Stimulated activated CD4-positive, alpha-beta T cell treated with anti-CD3 and anti-CD28 coated beads, Interleukin-12 subunit alpha, Interleukin-12 subunit beta, amount 100 ng/mL, for 4 hours (primary cell): ENCODE results near the gene BRI3.

Experiments
- DNase-seq: peaks from one replicate; pipeline ENCODE4 v3.0.0-alpha.2; 2020

Gene BRI3

DNA sequence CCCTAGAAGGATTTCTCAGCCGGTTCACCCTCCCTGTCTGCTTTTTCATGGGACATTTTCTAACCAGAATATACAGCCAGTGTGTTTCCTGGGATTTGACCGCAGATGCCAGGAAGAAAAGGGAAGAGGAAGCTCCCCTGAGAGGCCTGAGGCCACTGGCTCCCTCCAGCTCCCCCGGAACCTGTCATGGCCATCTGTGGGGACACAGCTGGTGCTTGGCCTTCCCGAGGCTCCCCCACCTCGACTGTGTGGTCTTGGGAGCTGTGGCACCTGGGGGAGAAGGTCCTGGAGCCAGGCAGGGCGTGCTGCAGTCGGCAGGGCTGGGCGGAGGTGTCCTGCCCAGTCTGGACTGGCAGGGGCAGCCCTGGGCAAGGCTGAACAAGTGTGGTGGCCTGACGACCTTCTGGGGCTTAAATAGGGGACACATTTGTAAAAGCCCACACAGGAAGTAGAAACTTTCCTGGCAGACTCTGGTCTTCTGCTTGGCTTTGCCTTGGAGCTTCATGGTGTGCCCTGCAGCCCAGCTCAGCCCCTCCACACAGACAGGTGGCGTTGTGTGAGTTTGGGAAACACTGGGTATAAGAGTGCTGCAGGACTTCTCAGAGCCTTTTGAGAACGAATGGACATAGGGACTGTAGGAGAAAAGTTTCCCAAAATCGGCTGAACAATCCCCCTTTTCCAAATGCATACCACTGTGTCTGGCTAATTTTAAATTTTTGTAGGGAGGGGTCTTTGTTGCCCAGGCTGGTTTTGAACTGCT lies 6.8 kb downstream of the BRI3 start:
- DNase-seq, result no peak

DNA sequence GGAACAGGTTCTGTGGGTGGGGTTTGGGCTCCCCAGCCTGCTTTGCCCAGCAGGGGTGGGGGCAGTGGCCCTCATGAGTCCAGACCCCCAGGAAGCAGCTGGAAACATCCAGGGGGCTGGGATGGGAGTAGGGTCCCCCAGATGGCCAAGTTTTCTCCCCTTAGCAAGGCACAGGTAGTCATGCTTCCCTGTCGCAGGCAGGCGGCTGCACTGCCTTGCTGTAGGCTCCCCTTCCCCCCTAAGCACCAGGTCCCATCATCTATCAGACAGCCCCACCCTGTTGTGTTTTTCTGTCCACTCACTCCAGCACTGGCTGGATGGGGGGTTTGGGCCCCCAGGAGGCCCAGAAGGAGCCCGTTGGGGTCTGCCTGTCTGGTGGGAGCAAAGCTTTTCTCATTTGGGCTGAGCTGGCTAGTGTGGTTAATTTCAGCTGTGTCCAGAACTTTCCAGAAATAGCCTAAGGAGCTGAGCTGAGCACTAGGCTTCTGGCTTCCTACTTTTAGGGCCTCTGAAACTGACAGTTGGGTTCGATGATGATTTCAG lies 7.9 kb downstream of the BRI3 start:
- no peak for DNase-seq

DNA sequence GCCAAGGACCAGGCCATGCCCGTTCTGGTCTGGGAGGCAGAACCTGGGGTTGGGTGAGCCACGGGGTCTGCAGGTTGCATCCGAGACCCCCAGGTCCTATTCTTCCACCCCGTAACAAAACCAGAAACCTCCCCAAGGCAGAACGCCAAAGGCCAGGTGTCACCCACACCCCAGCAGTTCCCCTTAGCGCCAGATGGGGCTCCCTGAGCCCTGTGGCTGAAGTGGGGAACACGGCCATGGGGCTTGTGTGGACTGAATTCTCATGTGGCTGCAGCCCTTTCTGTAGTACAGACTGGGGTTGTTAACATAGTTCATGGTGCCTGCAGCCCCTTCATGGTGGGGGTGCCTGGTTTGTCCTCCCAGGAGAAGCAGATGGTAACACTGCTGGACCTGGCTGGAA lies 10.2 kb downstream of the BRI3 start:
- DNase-seq, result no peak

DNA sequence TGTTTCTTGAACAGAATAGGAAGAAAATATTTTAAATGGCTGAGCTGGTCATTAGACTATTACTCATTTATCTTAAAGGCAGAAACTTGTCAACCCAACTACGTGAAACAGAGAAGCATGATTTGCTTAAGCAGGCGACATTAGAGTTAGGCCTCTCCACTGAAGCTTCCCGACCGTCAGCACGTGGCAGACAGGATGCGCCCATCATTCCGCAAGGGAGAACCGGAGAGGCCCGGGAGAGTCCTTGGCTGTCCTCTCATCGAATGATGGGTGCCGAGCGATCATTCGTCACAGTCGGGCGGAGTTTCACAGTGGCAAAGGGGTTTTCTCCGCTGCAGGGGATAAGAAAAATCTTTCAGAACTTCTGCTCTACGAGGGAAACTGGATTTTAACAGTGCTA lies 11.8 kb downstream of the BRI3 start:
- no peak for DNase-seq

DNA sequence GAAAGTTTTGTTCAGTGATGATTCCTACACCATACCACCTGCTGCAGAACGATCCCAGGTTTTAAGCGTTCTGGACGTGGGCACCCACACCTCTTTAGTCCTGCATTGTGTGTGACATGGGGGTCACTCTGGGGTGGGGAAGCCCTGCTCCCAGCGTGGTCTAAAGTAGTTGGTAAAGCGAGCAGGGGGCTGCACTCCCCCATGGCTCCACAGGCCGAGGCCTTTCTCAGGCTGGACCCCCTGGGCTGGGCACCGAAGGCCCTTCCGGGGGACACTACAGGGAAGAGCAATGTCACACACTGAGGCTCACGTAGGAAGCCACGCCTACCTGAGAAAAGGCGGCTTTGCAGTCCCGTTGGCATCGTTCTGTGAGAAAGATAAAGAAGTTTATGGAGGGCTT lies 12.3 kb downstream of the BRI3 start:
- no peak for DNase-seq

DNA sequence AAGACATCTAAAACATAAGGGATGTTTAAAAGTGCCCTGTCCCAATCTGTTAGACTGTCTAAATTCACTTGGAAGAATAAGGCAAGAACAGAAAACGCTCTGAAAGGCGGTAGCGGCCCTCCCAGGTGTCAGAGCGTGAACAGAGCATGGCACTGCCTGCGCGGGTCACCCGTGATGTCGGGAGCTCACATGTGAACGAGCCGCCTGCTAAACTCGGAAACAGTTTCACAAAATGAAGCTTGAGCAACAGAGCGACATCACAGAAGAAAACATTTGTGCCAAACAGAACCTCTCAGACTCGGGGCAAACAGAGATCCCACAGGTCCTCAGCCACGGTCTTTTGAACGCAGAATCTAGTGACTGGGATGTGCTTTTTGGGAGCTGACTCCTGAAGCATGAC lies 12.8 kb downstream of the BRI3 start:
- DNase-seq, result no peak

DNA sequence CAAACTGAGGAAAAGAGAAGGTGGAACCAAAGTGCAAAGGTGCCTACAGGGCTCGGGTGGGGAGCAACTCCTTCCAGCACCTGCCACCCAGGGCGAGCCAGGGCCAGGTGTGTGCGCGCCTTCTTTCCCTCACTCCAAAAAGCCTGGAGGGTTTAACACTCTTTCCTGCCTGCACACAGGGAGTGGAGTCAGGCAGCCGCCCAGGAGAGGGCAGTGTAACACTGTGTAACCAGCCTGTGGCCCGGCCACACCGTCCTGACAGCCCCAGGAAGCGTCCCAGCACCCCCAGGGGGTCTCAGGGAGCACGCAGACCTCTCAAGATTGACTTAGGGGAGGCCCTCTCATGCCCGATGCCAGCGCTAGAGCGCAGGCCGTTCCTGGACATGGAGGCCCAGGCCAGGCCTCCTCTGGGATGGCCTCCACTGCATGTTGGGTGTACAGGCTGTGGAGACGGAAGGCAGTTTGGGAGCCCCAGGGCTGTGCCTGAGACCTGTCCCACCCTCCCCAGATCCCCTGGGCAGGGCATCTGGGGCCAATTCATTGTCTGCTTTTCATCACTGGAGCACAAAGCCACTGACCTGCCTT lies 13.4 kb downstream of the BRI3 start:
- peak; percentile 19 for DNase-seq

DNA sequence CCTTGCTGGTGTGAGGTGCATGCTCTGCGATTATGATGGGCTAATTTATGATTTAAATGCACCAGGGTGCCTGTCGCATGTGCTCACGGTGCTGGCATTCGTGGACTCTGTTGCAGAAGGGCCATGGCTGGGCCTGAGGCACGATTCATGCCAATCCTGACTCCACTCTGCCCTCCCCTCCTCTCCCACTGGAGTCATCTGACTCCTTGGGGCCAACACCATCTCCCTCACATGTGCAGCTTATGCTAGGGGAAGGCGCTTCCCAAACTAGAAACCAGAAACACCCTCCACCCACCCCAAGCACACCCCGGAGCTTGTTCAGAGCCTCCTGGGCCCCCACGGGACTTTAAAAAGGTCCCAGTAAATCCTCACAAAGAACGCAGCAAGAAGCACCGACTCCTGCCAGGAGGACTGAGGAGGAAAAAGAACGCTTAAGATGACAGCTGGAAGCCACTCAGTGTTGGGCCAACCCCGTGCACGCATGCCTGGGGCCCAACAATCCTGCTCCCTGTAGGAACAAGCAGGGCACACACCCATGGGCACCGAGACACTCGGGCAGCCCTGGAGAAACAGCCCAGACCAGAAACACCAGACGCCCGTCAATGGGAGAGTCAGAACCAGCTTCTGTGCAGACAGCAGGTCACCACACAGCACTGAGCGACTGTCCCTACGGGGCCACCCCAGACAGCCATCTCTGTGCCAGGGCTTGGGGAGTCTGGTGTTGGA lies 14.1 kb downstream of the BRI3 start:
- DNase-seq, result no peak

DNA sequence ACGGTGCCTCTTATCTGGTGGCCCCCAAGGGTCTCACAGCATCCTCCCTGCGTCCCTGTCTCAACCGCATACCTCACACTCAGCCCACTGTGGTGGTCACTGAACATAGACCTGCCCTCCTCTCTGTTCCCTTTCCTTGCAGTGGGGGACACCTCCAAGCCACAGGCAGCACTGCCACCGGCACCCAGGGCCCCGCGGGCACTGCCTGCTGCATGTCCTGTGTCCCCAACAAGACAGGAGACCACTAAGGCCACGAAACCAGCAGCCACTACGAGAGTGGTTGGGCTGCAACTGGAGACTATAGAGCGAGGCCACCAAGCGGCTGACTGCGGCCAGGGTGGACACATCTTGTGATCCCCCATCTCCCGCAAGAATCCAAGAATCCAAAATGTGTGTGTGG lies 15.3 kb downstream of the BRI3 start:
- DNase-seq, result no peak

DNA sequence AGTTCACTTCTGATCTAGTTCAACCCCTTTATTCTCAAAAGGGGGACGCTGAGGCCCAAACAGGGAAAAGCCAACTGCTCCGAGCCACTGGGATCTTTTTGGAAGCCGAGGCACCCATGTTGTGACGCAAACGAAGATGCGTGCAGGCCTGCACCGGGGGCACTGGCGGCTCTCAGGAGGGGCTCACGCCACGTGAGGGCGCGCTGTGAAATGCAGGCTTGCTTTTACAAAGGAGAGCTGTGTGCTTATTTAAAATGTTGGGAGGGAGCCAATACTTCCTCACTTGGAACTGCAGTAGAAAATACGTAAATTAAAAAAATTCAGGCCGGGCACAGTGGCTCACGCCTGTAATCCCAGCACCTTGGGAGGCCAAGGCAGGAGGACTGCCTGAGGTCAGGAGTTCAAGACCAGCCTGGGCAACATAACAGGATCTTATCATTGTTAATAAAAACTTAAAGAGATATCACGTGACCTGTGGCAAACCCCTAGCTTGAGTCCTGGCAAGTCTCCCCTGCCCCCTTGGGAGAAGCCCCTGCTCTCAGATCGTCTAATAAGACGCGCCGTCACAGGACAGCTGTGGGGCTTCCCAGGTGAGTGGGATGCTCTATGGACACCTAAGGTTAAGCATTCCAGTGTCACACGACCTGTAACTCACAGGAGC lies 16.3 kb downstream of the BRI3 start:
- DNase-seq, result no peak

DNA sequence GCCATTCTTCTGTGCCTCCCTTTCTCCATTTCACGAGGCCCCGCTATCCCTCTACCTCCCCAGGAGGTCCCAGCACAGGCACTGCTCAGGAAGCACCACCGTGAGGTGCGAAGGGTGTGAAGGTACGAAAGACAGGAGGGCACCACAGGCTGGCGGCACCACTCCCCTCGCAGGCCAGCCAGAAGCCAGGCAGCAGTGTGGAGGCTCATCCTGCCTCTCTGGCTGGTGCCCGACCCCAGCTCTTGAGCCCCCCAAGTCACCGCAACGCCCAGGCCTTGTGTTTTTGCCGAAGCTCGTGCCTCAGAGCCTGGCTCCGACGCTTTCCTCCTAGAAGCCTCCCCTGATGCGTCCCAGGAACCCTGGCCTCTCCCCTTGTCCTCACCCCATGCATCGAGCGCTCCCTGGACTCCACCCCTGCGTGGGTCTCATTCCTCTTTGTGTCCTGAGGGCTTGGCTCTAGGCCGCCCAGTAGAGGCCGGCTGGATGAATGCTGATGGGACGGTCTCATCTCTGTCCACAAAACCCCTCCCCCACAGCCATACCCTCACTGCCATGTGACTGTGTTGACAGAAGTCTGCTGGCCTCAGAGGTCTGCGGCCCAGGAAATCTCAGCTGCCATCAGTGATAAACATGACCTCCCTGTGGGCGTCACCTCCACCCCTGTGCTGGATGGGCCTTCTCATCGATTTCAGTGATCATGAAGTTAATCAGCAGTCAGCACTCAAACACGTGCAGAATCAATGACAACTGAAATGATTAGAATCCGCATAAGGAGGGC lies 19.3 kb downstream of the BRI3 start:
- DNase-seq, result no peak

DNA sequence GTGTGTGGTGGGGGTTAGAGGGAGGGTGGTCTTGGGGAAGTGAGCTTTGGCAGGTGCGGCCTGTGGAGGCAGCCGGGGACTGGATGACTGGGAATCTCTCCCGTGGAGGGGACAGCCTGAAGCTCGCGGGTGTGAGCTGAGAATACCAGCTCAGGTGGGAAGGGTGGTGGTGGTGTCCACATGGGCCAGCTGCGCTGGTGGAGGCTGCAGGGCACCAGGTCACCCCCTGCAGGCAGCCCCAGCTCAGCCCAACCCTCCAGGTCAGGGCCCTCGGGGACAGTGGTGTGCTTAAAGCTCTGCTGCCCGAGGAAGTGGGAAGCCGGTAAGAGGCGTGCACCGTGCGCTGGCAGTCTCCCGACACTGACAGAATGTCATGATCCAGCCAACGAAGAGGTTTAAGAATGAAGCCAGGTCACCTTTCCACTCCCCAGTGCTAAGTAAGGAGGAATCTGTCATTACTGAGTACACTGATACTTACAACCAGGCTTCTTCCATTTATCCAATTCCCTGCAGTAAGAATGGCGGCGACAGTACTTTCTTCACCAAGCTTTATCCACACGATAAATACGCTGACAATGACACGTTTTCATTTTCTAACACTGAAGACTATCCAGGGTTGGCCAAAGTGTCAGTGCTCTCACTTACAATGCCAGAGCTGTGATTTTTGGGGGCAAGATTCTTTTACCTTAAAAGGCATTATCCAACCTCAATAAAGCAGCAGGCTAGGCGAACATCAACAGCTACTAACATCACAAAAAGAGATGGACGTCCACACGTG lies 20.4 kb downstream of the BRI3 start:
- no peak for DNase-seq

DNA sequence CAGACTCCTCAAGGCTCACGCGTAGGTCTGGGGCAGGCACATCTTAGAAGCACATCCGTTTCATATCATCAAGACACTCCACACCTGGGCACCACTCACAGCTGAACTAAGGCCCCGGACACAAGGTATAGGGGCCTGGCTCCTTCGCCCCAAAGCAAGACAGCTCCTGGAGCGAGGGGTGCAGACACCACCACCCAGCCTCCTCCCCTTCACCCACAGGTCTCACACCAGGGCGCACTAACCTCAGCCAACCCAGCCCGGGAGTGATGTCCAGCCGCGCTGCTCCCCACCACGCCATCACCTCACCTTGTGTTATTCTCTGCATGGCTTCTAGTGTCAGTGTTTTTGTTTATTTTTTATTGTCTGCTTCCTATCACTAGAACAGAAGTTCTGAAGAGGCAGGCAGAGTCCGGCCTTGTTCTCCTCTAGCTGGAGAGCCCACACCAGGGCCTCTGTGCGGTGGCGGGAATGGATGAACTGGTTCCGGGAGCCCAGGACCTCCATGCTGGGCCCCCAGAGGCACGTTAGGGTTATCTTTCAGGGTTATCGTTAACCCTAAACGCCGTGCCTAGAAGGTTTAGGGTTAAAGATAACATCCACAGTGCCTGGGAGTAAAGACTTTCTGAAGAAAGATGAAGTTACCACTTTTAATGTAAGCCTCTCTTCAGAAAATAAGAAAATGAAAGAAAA lies 21.8 kb downstream of the BRI3 start:
- DNase-seq, result no peak

DNA sequence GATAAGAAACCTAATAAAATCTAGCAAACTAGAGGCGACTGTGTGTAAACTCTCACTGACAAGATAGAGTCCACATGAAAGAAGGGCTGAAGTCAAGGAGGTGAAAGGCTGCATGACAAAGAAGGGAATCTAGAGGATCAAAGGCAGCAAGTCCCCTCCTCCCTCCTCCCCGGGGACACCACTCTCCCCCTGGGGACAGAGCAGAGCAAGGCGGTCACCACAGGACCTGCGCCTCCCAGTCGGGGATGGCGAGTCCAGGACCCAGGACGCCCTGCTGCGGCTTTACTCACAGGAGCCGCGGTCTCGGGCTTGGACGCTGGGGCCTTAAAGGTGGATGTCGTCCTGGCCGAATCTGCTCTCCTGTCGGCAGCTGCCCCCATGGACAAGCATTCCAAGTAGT lies 22.4 kb downstream of the BRI3 start:
- no peak for DNase-seq

DNA sequence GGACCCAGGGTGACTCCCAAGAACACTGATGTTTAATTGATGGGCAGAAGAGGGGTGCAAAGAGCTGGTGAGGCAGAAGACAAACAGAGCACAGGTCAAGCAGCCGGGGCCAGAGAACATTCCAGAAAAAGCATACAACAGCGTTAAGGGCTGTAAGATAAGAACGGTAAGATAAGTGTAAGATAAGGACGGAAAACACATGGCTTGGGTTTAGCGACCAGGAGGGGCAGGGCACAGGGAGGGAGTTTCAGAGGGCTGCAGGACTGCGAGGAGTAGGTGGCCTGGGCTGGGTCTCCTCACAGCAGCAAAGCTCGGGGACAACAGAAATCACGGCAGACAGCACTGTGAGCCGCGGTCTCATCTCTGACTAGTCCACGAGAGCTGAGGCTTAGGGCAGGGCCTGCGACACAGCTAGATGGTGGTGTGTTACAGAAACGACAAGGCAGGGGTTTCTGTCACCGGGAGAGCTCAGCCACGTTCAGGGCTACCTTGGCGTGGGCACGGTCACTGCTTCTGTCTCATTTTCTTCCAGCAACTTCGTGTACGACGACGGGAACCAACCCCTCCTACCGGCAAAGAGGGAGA lies 24.6 kb downstream of the BRI3 start:
- DNase-seq, result no peak

DNA sequence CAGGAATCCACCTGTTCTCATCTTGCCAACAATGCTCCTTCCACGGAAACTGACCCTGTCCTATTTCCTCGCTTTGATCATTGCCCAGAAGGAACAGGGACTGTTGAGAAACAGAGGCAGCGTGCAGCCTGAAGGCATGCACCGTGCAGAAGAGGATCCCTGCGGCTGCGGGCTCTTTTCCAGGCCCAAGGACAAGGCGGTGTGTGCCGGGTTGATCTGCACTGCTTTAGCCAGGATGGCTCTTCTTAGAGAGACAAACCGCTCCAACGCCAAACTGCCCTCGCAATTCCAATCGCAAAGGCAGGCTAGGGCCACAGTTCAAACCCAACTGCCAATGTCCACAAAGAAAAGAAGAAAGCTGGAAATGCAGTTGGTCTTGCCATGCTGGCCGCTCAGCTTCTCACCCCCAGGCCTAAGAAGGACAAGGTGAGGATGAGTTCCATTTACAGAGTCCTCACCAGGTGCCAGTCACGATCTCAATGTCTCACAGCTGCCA lies 26.5 kb downstream of the BRI3 start:
- no peak for DNase-seq

DNA sequence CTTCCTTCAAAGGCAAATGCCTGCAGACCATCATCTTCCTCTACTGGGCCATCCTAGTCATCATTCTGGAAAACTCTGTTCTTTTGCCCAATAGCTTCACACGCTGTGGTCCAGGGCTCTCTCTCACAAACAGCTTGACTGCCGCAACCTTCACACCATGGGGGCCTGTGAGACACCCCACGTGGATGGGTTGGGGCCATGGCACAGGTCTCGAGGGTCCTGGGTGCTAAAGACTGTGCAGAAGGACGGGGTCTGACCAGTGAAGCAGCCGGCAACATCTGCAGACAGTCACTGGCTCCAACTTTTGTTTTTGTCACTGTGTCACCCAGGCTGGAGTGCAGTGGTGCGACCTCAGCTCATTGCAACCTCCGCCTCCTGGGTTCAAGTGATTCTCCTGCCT lies 28.1 kb downstream of the BRI3 start:
- no peak for DNase-seq

DNA sequence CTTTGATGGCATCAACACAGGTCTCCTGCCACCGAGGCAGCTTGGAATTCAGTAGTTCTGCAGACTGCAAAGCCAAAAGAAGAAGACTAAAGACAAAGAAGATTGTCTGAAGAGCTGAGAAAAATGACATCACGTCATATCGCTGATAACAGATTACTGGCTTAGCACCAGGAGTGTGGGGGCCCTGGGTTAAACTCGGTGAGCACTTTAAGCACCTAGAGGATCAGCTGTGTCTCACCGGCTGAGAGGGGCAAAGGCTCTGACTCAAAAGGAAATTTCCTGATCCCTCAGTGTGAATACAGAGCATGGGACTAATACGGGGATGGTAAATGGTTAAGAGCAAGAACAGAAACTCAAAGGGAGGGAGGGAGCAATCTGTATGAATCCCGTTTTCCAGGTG lies 30.7 kb downstream of the BRI3 start:
- no peak for DNase-seq

DNA sequence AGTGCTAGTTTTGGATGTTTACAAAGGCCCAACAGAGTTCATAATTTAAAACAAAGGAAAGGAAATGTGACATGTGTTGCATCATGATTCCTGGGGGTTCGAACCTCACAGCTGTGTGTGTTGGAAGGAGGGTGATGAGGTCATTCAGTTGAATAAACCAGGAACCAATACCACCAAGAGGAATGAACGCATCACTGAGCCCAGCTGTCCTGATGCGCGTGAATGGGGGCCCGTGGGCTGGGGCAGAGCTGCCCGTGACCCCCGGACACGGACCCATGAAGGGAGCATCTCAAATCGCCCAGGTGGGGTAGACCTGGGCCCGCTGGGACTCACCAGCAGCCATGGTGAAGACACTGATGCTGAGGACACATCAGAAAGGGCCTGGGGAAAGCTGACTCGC lies 33.0 kb downstream of the BRI3 start:
- DNase-seq, result no peak

DNA sequence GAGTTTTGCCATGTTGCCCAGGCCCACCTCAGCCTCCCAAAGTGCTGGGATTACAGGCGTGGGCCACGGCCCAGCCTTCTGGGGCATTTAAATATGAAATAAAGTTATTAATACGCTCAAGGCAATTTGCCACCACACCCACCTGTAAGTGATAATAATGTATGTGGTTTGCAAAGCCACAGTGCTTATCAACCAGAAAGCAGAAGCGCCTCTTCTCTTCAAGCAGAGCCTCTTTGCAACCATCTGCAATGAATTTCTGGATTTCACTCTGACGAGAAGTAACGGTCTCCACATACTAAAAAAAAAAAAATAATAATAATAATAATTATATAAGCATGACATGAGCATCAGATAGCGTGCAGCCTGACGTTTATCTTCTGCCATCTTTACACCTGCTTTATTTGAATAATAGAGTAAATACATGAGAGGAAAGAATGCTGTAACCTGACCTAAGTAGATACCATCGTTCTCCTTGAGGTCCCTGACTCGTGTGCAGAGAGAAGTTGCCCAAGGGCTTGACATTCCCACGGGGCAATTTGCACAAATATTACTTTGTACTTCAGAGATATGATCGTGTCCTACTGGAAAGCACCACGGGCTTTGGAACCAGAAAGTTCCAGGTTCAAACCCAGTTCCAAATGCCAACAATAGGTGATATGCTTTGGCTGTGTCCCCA lies 34.0 kb downstream of the BRI3 start:
- no peak for DNase-seq
